Neural progenitor cell (in vitro differentiated cells): ENCODE measurements around the gene JPH2.

Experiments used
- CTCF ChIP-seq: fragments of 200-600 bp; sonication (generic); IDR thresholded peaks from 2 replicates; pipeline ENCODE4 v1.5.1; 2017; ENCODE audit warnings: antibody characterized with exemption, mild to moderate bottlenecking
- EZH2 ChIP-seq: fragments of 200-600 bp; sonication (generic); IDR thresholded peaks from 2 replicates; pipeline ENCODE4 v1.6.1; 2017; ENCODE audit warnings: antibody characterized with exemption, mild to moderate bottlenecking, moderate library complexity

- TF ChIP-seq CTCF (no peak), EZH2 (no peak)
Observed at GRCh38 chr20:44098256-44098630, 88.7 kb downstream of the JPH2 start.
